DMS153 treated with DMSO at 0.1 percent for 48 hours (cell line): ENCODE measurements around the gene EGR1.
"Not testable (repeated sequence)": the region's sequence is repeated elsewhere in the genome, so short reads cannot be mapped to it uniquely, and the experiment has no call there.

Experiments
- DNase-seq: peaks from one replicate; lab custom pipeline; 2025; ENCODE audit not compliant: unreplicated experiment; lab: John Stamatoyannopoulos, UW

The EGR1 gene

GRCh38 chr5:138506370-138507306 is 41.4 kb downstream of the EGR1 start:
- DNase-seq = no peak

DNA sequence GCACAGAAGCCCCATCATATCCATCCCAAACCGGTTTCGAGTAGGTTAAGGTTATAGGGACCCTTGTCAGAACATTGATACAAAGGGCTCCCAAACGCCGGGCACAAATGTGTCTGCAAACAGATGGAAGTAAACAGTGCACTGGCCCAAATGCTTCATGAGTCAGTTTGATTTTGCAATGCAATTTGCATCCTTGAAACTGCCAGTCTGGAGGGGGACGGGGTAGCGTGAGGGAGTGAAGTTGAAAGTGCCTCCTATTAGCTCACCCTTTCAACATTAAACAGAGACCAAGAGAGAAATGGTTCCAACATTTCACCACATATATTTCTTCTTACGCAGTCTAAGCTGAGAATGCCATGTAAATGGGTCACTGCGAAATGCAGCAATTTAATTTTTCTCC is 42.2 kb downstream of the EGR1 start:
- not testable (repeated sequence) for DNase-seq

GRCh38 chr5:138508958-138509357 is 43.7 kb downstream of the EGR1 start:
- no peak for DNase-seq

DNA sequence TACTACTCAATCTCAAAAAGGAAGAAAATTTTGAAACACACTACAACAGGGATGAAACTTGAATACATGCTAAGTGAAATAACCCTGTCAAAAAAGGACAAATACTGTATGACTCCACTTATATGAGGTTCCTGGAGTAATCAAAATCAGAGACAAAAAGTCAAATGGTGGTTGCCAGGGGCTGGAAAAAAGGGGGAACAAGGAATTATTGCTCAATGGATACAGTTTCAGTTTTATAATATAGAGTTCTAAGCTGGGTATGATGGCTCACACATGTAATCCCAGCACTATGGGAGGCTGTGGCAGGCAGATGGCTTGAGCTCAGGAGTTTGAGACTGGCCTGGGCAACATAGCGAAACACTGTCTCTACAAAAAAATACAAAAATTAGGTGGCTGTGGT is 48.7 kb downstream of the EGR1 start:
- no peak for DNase-seq

GRCh38 chr5:138515556-138516245 is 50.4 kb downstream of the EGR1 start:
- no peak for DNase-seq

DNA sequence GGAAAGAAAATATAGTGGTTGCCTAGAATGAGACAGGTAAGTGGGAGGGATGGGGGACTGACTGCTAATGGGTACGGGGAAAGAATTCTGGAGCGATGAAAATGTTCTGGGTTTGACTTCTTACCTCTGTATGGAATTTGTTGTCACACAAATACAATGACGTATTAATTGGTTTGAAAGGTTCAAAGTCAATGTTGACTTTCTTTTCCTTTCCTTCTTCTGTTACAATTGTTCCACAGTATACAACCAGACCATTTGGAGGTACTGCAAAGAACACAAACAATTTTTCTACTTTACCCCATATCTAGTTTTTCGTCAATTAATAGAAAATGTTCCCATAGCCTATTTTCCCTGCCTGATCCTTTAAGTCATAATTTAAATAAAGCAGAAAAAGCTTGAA is 52.2 kb downstream of the EGR1 start:
- DNase-seq = no peak
